ENCODE measurements around the gene CAMSAP2. TPM values are rescaled to one million over a fixed set of nuclear protein-coding genes. Genes with fewer than 3 reads are reported as not detected.

CAMSAP2 gene
- total RNA-seq, 1 experiment from 2014 or later: 40.3 TPM

DNA sequence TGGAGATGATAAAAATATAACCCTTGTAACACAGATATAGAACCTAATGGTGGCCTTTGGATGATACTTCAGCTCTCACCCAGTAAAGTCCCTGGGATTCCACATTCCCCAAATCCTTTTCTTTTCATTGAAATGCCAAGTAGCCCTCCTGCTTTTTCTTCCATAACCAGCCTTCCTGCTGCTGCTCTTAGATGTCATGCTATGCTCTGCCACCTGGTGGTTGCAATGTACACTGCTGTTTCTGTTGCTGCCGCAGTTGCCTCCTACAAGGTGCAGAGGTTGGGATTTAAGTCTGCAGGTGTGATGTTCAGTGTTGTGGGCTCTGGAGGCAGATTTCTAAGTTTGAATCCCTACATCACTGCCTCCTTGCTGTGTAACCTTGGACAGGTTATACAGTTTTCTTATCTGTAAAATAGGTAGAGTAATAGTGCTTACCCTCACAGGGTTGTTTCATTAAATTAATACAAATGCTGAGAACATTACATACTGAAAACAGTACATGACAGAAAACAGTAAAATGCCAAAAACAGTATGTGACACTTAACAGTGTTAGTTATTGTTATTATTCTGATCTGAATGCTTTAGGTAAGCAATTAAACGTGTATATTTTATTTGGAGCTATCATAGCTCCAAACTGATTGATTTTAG is 64.3 kb downstream of the CAMSAP2 start:
- BruUV-seq (replicated peaks): no TSS peak
- Histone ChIP-seq H3K79me2 (ENCODE audit: low read depth) (peaks cover 41% of the 10 kb centered on the region), H3K27ac (no peak overlapping the region), H3K4me1 (replicated peaks; ENCODE audit: insufficient read depth) (no peaks in the 10 kb centered on the region), H3K36me3 (ENCODE audit: low read depth) (no peaks in the 10 kb centered on the region), H3K9me2 (ENCODE audit: insufficient read depth) (0 out of 2 replicates have a peak, but pooled peaks cover 3% of the 10 kb centered on the region), H3F3A (ENCODE audit: insufficient read depth, low read depth) (peaks cover 9% of the 10 kb centered on the region; the same call in 1 of the 2 replicates), H2AFZ (no peak overlapping the region), H4K20me1 (ENCODE audit: insufficient read depth) (peaks cover 20% of the 10 kb centered on the region; the same call in 1 of the 2 replicates), H3K27me3 (ENCODE audit: insufficient read depth, low read depth) (no peaks in the 10 kb centered on the region), H3K4me2 (no peak overlapping the region), H3K4me3 (no peak overlapping the region), H3K9me3 (ENCODE audit: insufficient read depth, low read depth) (no peaks in the 10 kb centered on the region)
- intact Hi-C loops (cut with micrococcal nuclease; ENCODE audit: unreplicated experiment): loop anchor here (1.0 to 2.0 kb wide), 4 partner anchors 64 to 268 kb away; partner anchors contain the start of genes CAMSAP2 and DDX59
- ChIA-PET CTCF (interaction anchor here (0.7 to 1.4 kb wide), 2 partner anchors 16 to 181 kb away, joined by 3 to 5 read pairs; no protein-coding TSS in a partner anchor), POLR2A (ENCODE audit: unreplicated experiment) (no interaction called here)
- TF ChIP-seq, protein P1, sequence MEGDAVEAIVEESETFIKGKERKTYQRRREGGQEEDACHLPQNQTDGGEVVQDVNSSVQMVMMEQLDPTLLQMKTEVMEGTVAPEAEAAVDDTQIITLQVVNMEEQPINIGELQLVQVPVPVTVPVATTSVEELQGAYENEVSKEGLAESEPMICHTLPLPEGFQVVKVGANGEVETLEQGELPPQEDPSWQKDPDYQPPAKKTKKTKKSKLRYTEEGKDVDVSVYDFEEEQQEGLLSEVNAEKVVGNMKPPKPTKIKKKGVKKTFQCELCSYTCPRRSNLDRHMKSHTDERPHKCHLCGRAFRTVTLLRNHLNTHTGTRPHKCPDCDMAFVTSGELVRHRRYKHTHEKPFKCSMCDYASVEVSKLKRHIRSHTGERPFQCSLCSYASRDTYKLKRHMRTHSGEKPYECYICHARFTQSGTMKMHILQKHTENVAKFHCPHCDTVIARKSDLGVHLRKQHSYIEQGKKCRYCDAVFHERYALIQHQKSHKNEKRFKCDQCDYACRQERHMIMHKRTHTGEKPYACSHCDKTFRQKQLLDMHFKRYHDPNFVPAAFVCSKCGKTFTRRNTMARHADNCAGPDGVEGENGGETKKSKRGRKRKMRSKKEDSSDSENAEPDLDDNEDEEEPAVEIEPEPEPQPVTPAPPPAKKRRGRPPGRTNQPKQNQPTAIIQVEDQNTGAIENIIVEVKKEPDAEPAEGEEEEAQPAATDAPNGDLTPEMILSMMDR (conservative IDR thresholded peaks at IDR 0.05): peak; percentile 93
- no peak for TF ChIP-seq EZH2 (IDR thresholded peaks at IDR 0.05; ENCODE audit: low read depth)
- peak; percentile 57 to 74 for DNase-seq

DNA sequence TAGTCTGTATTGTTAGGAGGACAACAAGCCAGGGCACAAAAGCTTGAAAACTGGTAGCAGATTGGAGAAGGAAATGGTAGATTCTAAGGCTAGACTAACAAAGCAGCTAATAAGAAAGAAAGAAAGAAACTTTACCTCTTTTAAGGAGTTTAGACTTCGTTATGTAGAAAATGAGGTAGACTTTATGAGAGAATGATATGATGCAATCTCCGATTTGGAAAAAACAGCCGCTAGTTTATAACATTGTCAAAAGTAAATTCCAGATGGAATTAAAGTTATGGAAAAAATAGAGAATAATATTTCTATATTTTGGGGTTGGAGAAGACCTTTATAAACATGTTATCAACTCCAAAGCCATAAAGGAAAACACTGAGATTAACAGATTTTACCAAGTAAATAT is 67.0 kb downstream of the CAMSAP2 start:
- DNase-seq: no peak
- H3K4me1 ChIP-seq (replicated peaks; ENCODE audit: insufficient read depth): no peaks in the 10 kb centered on the region
- peaks cover 20% of the 10 kb centered on the region; the same call in 1 of the 2 replicates for H4K20me1 ChIP-seq (ENCODE audit: insufficient read depth)
- CTCF ChIA-PET: no interaction called here
- H3K36me3 ChIP-seq (ENCODE audit: low read depth): peaks cover 5% of the 10 kb centered on the region; the same call in 1 of the 2 replicates
- no TSS peak for BruUV-seq (replicated peaks)
- intact Hi-C loops (cut with micrococcal nuclease; ENCODE audit: unreplicated experiment): no loop called here
- no peak for TF ChIP-seq EZH2 (IDR thresholded peaks at IDR 0.05; ENCODE audit: low read depth)
- TF ChIP-seq, protein P1 (conservative IDR thresholded peaks at IDR 0.05): no peak
- no peaks in the 10 kb centered on the region for H3K9me3 ChIP-seq (ENCODE audit: insufficient read depth, low read depth)
- no peaks in the 10 kb centered on the region for H3K27me3 ChIP-seq (ENCODE audit: insufficient read depth, low read depth)
- H2AFZ ChIP-seq: no peak overlapping the region
- H3K9me2 ChIP-seq (ENCODE audit: insufficient read depth): 0 out of 2 replicates have a peak, but pooled peaks cover 3% of the 10 kb centered on the region
- H3K4me3 ChIP-seq: no peak overlapping the region
- peaks cover 28% of the 10 kb centered on the region for H3K79me2 ChIP-seq (ENCODE audit: low read depth)
- POLR2A ChIA-PET (ENCODE audit: unreplicated experiment): no interaction called here
- no peak overlapping the region for H3K27ac ChIP-seq
- H3K4me2 ChIP-seq: no peak overlapping the region
- peaks cover 9% of the 10 kb centered on the region; the same call in 1 of the 2 replicates for H3F3A ChIP-seq (ENCODE audit: insufficient read depth, low read depth)

DNA sequence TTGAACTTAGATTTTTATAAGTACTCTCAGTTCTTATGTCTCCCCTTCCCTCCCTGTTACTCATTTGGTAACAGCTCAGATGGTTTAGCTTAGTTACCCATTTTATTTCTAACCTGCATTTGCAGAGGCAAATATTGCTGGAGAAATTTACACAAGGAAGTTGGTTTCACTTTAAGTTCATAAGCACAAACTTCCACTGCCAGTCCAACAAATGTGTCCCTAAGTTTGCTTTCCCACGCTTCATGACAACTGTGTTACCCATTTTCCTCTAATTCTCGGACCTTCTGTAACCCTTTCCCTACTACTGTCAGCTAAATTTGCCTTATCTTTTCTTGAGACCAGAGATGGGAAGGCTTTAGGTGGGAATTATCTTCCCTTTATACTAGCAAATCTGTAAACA is 70.2 kb downstream of the CAMSAP2 start:
- Histone ChIP-seq H3K9me2 (ENCODE audit: insufficient read depth) (0 out of 2 replicates have a peak, but pooled peaks cover 3% of the 10 kb centered on the region), H3K79me2 (ENCODE audit: low read depth) (peaks cover 11% of the 10 kb centered on the region; the same call in 1 of the 2 replicates), H4K20me1 (ENCODE audit: insufficient read depth) (peaks cover 14% of the 10 kb centered on the region; the same call in 1 of the 2 replicates), H2AFZ (no peak overlapping the region), H3K9me3 (ENCODE audit: insufficient read depth, low read depth) (no peaks in the 10 kb centered on the region), H3K4me1 (replicated peaks; ENCODE audit: insufficient read depth) (no peaks in the 10 kb centered on the region), H3K4me3 (no peak overlapping the region), H3K36me3 (ENCODE audit: low read depth) (peaks cover 5% of the 10 kb centered on the region; the same call in 1 of the 2 replicates), H3K27ac (no peak overlapping the region), H3F3A (ENCODE audit: insufficient read depth, low read depth) (peaks cover 5% of the 10 kb centered on the region; the same call in 1 of the 2 replicates), H3K4me2 (no peak overlapping the region), H3K27me3 (ENCODE audit: insufficient read depth, low read depth) (no peaks in the 10 kb centered on the region)
- BruUV-seq (replicated peaks): no TSS peak
- TF ChIP-seq EZH2 (IDR thresholded peaks at IDR 0.05; ENCODE audit: low read depth): no peak
- TF ChIP-seq, protein P1 (conservative IDR thresholded peaks at IDR 0.05): no peak
- ChIA-PET POLR2A (ENCODE audit: unreplicated experiment) (no interaction called here), CTCF (no interaction called here)
- intact Hi-C loops (cut with micrococcal nuclease; ENCODE audit: unreplicated experiment): no loop called here
- DNase-seq: no peak
